Measurements from ENCODE around the gene UNG. TPM values are rescaled to one million over a fixed set of nuclear protein-coding genes. Genes with fewer than 3 reads are reported as not detected.
"Not testable (repeated sequence)": the region's sequence is repeated elsewhere in the genome, so short reads cannot be mapped to it uniquely, and the experiment has no call there.

The UNG gene
- total RNA-seq, 1 donor from 2014 or later: 32.4 TPM

GRCh38 chr12:109053382-109054123 is 43.8 kb upstream of the UNG start:
- Mint-ChIP-seq H3K4me1 (ENCODE audit: low read depth, unreplicated experiment) (no peaks in the 10 kb centered on the region), H3K4me3 (ENCODE audit: unreplicated experiment) (peak overlapping the region; percentile 96), H3K27ac (ENCODE audit: unreplicated experiment) (no peak overlapping the region), H3K36me3 (ENCODE audit: unreplicated experiment) (no peaks in the 10 kb centered on the region), H3K27me3 (ENCODE audit: unreplicated experiment) (no peaks in the 10 kb centered on the region), H3K9me3 (ENCODE audit: unreplicated experiment) (peaks cover 5% of the 10 kb centered on the region)
- DNase-seq: no peak
- TF ChIP-seq CTCF (IDR thresholded peaks at IDR 0.05; ENCODE audit: partially characterized antibody, unreplicated experiment): no peak

GRCh38 chr12:109054124-109054513 is 43.3 kb upstream of the UNG start:
- not testable (repeated sequence) for H3K27ac Mint-ChIP-seq (ENCODE audit: unreplicated experiment); H3K9me3 Mint-ChIP-seq (ENCODE audit: unreplicated experiment); H3K36me3 Mint-ChIP-seq (ENCODE audit: unreplicated experiment); H3K4me1 Mint-ChIP-seq (ENCODE audit: low read depth, unreplicated experiment); H3K27me3 Mint-ChIP-seq (ENCODE audit: unreplicated experiment); DNase-seq
- H3K4me3 Mint-ChIP-seq (ENCODE audit: unreplicated experiment): peak overlapping the region; percentile 96

- TF ChIP-seq CTCF (IDR thresholded peaks at IDR 0.05; ENCODE audit: partially characterized antibody, unreplicated experiment): no peak
- H3K27me3 Mint-ChIP-seq (ENCODE audit: unreplicated experiment): no peaks in the 10 kb centered on the region
- no peaks in the 10 kb centered on the region for H3K4me1 Mint-ChIP-seq (ENCODE audit: low read depth, unreplicated experiment)
- no peaks in the 10 kb centered on the region for H3K36me3 Mint-ChIP-seq (ENCODE audit: unreplicated experiment)
- DNase-seq: no peak
- H3K27ac Mint-ChIP-seq (ENCODE audit: unreplicated experiment): no peak overlapping the region
- H3K4me3 Mint-ChIP-seq (ENCODE audit: unreplicated experiment): no peak overlapping the region
- H3K9me3 Mint-ChIP-seq (ENCODE audit: unreplicated experiment): peaks cover 5% of the 10 kb centered on the region
Measured at GRCh38 chr12:109054520-109054919, 42.9 kb upstream of the UNG start.

GRCh38 chr12:109056891-109057290 is 40.5 kb upstream of the UNG start:
- no peaks in the 10 kb centered on the region for H3K36me3 Mint-ChIP-seq (ENCODE audit: unreplicated experiment)
- H3K27me3 Mint-ChIP-seq (ENCODE audit: unreplicated experiment): no peaks in the 10 kb centered on the region
- peaks cover 5% of the 10 kb centered on the region for H3K9me3 Mint-ChIP-seq (ENCODE audit: unreplicated experiment)
- no peak overlapping the region for H3K4me3 Mint-ChIP-seq (ENCODE audit: unreplicated experiment)
- H3K27ac Mint-ChIP-seq (ENCODE audit: unreplicated experiment): no peak overlapping the region
- no peak for TF ChIP-seq CTCF (IDR thresholded peaks at IDR 0.05; ENCODE audit: partially characterized antibody, unreplicated experiment)
- H3K4me1 Mint-ChIP-seq (ENCODE audit: low read depth, unreplicated experiment): no peaks in the 10 kb centered on the region
- DNase-seq: no peak

- Mint-ChIP-seq H3K27me3 (ENCODE audit: unreplicated experiment) (no peaks in the 10 kb centered on the region), H3K36me3 (ENCODE audit: unreplicated experiment) (no peaks in the 10 kb centered on the region), H3K9me3 (ENCODE audit: unreplicated experiment) (peaks cover 5% of the 10 kb centered on the region), H3K4me3 (ENCODE audit: unreplicated experiment) (no peak overlapping the region), H3K4me1 (ENCODE audit: low read depth, unreplicated experiment) (no peaks in the 10 kb centered on the region), H3K27ac (ENCODE audit: unreplicated experiment) (no peak overlapping the region)
- DNase-seq: no peak
- TF ChIP-seq CTCF (IDR thresholded peaks at IDR 0.05; ENCODE audit: partially characterized antibody, unreplicated experiment): no peak
Measured at GRCh38 chr12:109057376-109057775, 40.0 kb upstream of the UNG start.
